HepG2 (cell line): ENCODE results near the gene STARD13. TPM values are rescaled to one million over a fixed set of nuclear protein-coding genes. Genes with fewer than 3 reads are reported as not detected.

Experiments
- ATAC-seq: fragments of 200-7000 bp; cut with Tn5 transposase; 3 replicates; pipeline ENCODE4 v1.9.1; 2020; ENCODE audit warnings: mild to moderate bottlenecking, moderate library complexity
- BruUV-seq: library from RNA; stranded (reverse); fragments of 400-500 nt; replicated peaks from 2 replicates; lab custom pipeline; 2021; lab: Mats Ljungman, UMichigan
- CTCF ChIA-PET: fragments of 300-600 bp; formaldehyde crosslinking; extraction: SDS; loops from one replicate; lab custom pipeline; 2021; ENCODE audit warnings: low total read pairs, inconsistent platforms, low intra/inter-chr PET ratio; lab: Yijun Ruan, JAX
- POLR2A ChIA-PET: fragments of 350-600 bp; sonication (Branson Sonifier 250); formaldehyde crosslinking; loops from one replicate; lab custom pipeline; 2020; ENCODE audit warnings: antibody characterized with exemption, inconsistent platforms; lab: Yijun Ruan, JAX
- DNase-seq: peaks from one replicate; pipeline ENCODE4 v3.0.0-alpha.2; 2015; ENCODE audit warnings: low spot score
- FAIRE-seq: peaks from 3 replicates; lab custom pipeline; 2011; peaks lifted over from hg19 to GRCh38; lab: Jason Lieb, UNC
- H2AFZ ChIP-seq: one replicate; pipeline ENCODE4 v1.6.1; 2011; ENCODE audit warnings: low read length, inconsistent platforms
- H3K27ac ChIP-seq: fragments of 300-600 bp; 3 replicates; pipeline ENCODE4 v1.8.0; 2011; ENCODE audit warnings: mixed run types, mild to moderate bottlenecking, mixed read lengths, low read length, inconsistent platforms; ENCODE audit not compliant: insufficient read depth; ENCODE audit errors: extremely low read length
- H3K27me3 ChIP-seq, 2 experiments: fragments of 200-600 bp in 1 of 2; 2 replicates in 1 of 2; 3 replicates in 1 of 2; pipeline versions ENCODE4 v1.6.0 to v1.8.0; 2011; ENCODE audit warnings: low read length in 2 of 2, mild to moderate bottlenecking in 2 of 2, moderate library complexity in 2 of 2, inconsistent platforms in 1 of 2; ENCODE audit not compliant: insufficient read depth in 2 of 2, control insufficient read depth in 1 of 2
- H3K36me3 ChIP-seq, 2 experiments: fragments of 200-600 bp in 1 of 2; replicated peaks in 1 of 2; 2 replicates in 1 of 2; 3 replicates in 1 of 2; pipeline versions ENCODE4 v1.5.1 to v1.8.0; 2011; ENCODE audit warnings: low read length in 2 of 2, inconsistent platforms in 1 of 2; ENCODE audit not compliant: insufficient read depth in 2 of 2, control insufficient read depth in 1 of 2
- H3K4me1 ChIP-seq: 2 replicates; pipeline ENCODE4 v1.5.1; 2012; ENCODE audit warnings: low read length, inconsistent platforms; ENCODE audit not compliant: insufficient read depth
- H3K4me2 ChIP-seq: 2 replicates; pipeline ENCODE4 v1.6.0; 2011; ENCODE audit warnings: low read depth, low read length, inconsistent platforms
- H3K4me3 ChIP-seq, 3 experiments: fragments of 200-600 bp in 1 of 3; sonication (generic), shearing (Covaris generic) in 1 of 3; replicated peaks in 1 of 3; 2 replicates each; pipeline ENCODE4 v1.5.1; 2011 to 2016; ENCODE audit warnings: low read length in 3 of 3, inconsistent platforms in 2 of 3, low read depth in 2 of 3, mild to moderate bottlenecking in 2 of 3, control low read depth in 1 of 3, mixed read lengths in 1 of 3; ENCODE audit not compliant: insufficient read depth in 1 of 3
- H3K79me2 ChIP-seq: one replicate; pipeline ENCODE4 v1.6.1; 2011; ENCODE audit warnings: low read length, inconsistent platforms; ENCODE audit not compliant: insufficient read depth
- H3K9ac ChIP-seq: 2 replicates; pipeline ENCODE4 v1.6.0; 2011; ENCODE audit warnings: mild to moderate bottlenecking, low read depth, low read length, inconsistent platforms; ENCODE audit not compliant: insufficient read depth
- H3K9me3 ChIP-seq: 2 replicates; pipeline ENCODE4 v1.5.1; 2012; ENCODE audit warnings: mild to moderate bottlenecking, low read length
- H4K20me1 ChIP-seq: 2 replicates; pipeline ENCODE4 v1.6.0; 2011; ENCODE audit warnings: inconsistent platforms, mild to moderate bottlenecking, low read length, moderate library complexity; ENCODE audit not compliant: insufficient read depth
- ATF7-NPFF ChIP-seq: sonication (generic); formaldehyde crosslinking; IDR thresholded peaks from 2 replicates; pipeline ENCODE4 v1.8.1; 2023; ENCODE audit warnings: mild to moderate bottlenecking, low read depth, missing genetic modification reagents, moderate library complexity
- ZBTB49 ChIP-seq: sonication (generic); formaldehyde crosslinking; IDR thresholded peaks from 2 replicates; pipeline ENCODE4 v1.4.0; 2020; ENCODE audit warnings: missing genetic modification reagents, borderline replicate concordance
- ZNF337 ChIP-seq: sonication (generic); formaldehyde crosslinking; IDR thresholded peaks from 2 replicates; pipeline ENCODE4 v1.5.1; 2020; ENCODE audit warnings: missing genetic modification reagents, low read depth, mild to moderate bottlenecking, borderline replicate concordance
- WGBS: methylation state at CpG from one replicate; pipeline ENCODE4 v1.1.6; 2017; ENCODE audit warnings: low lambda C conversion rate; 5-methylcytosine and 5-hydroxymethylcytosine counted together
- in situ Hi-C: cut with HindIII; loops from 2 replicates; pipeline ENCODE4 v1.10.0; 2017; ENCODE audit warnings: low pct_unique_long_range_greater_than_20kb; ENCODE audit not compliant: extremely low pct_ligation_motif_present
- intact Hi-C: fragments of 100-400 bp; cut with micrococcal nuclease; formaldehyde crosslinking; loops from one replicate; pipeline ENCODE4 v1.10.0; 2022; ENCODE audit not compliant: unreplicated experiment
- polyA plus RNA-seq, 8 experiments: library from polyadenylated mRNA; depleted of rRNA in 3 of 8; stranded (reverse) in 7 of 8; unstranded in 1 of 8; fragments of >200 nt; fragmentation: Illumina TruSeq in 4 of 8; extraction: Trizol in 4 of 8; gene quantifications; 2 replicates each; pipeline versions ENCODE4 v1.2.1 to v1.2.3, GENCODE V29; 2011 to 2016; ENCODE audit warnings: low read depth in 4 of 8, missing spikeins in 1 of 8, mixed read lengths in 1 of 8; ENCODE audit not compliant: insufficient read depth in 1 of 8
- total RNA-seq, 5 experiments: library from RNA; depleted of rRNA; stranded (reverse); fragments of >200 nt; fragmentation: Illumina TruSeq; extraction: Trizol; gene quantifications; 2 replicates each; pipeline ENCODE4 v1.2.3, GENCODE V29; 2016; ENCODE audit warnings: low read depth in 1 of 5
- TF ChIP-seq, protein P1 (sequence below): sonication (generic); formaldehyde crosslinking; IDR thresholded peaks from 2 replicates; pipeline ENCODE4 v1.9.0; 2021; ENCODE audit warnings: missing genetic modification reagents, mild to moderate bottlenecking, borderline replicate concordance

The STARD13 gene
- total and polyA plus RNA-seq, 2 of the 13 experiments (the other 11 are each of a cell fraction or from before 2014, with no cell fraction given) = 12.8 to 14.3 TPM

DNA sequence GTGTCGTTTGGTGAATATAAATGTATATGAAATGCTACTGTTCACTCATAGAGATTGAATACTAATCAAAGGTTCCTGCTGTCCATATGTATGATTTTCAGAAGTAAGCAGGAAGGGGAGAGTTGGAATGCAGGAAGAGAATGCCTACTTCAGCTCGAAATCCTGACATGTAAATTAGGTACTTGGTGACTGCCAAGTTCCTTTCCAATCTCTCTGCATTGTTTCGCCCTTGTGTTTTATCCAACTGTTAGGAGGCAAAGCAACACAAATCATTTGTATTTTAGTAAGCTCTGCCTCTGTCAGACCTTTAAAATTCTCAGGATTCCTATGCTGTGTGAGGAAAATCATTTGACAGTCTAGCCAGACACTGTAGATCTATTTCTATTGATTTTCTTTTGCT, 9.0 kb downstream of the STARD13 start:
- CTCF ChIA-PET = no interaction called here
- FAIRE-seq = no peak

More for the DNA sequence above, 9.0 kb downstream of the STARD13 start:
- H3K4me3 ChIP-seq = no peak overlapping the region
- WGBS = 76% methylated on average over 3 of the region's 3 CpGs
- no peak for DNase-seq
- H3K79me2 ChIP-seq = peaks cover 44% of the 10 kb centered on the region
- H4K20me1 ChIP-seq = no peaks in the 10 kb centered on the region
- POLR2A ChIA-PET = interaction anchor here (2.7 kb wide), 1 partner anchor 9 kb away, joined by 12 read pairs; the partner anchor contains the start of gene STARD13
- in situ Hi-C loops (no loop called here), intact Hi-C loops (no loop called here)
- H3K27ac ChIP-seq = no peak overlapping the region
- no peak overlapping the region for H3K4me2 ChIP-seq
- no peak overlapping the region for H2AFZ ChIP-seq
- no peaks in the 10 kb centered on the region for H3K9me3 ChIP-seq
- no peak overlapping the region for H3K9ac ChIP-seq
- ATAC-seq = no peak
- H3K36me3 ChIP-seq = peaks cover 3 to 4% of the 10 kb centered on the region in 2 experiments; a peak in 3 of 5 replicates
- no TSS peak for BruUV-seq
- H3K27me3 ChIP-seq = no peaks in the 10 kb centered on the region
- TF ChIP-seq ZNF337 (CRISPR knock-in tag) = no peak
- no peak for TF ChIP-seq ZBTB49
- TF ChIP-seq, protein P1, sequence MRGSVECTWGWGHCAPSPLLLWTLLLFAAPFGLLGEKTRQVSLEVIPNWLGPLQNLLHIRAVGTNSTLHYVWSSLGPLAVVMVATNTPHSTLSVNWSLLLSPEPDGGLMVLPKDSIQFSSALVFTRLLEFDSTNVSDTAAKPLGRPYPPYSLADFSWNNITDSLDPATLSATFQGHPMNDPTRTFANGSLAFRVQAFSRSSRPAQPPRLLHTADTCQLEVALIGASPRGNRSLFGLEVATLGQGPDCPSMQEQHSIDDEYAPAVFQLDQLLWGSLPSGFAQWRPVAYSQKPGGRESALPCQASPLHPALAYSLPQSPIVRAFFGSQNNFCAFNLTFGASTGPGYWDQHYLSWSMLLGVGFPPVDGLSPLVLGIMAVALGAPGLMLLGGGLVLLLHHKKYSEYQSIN = no peak
- no peak for TF ChIP-seq ATF7-NPFF (CRISPR knock-in tag)
- TF ChIP-seq, all 625 proteins: peak for 0
- H3K4me1 ChIP-seq = peaks cover 72% of the 10 kb centered on the region
